RWPE1 (cell line): Measurements from ENCODE around the gene PDE4D.

Experiments
- CTCF ChIA-PET: fragments of 350-600 bp; sonication (Branson Sonifier 250); formaldehyde crosslinking; extraction: SDS; loops from one replicate; lab custom pipeline; 2021; lab: Yijun Ruan, JAX
- POLR2A ChIA-PET: fragments of 400-600 bp; formaldehyde crosslinking; extraction: SDS; loops from one replicate; lab custom pipeline; 2020; ENCODE audit warnings: antibody characterized with exemption; ENCODE audit not compliant: low non-redundant PET; lab: Yijun Ruan, JAX
- DNase-seq: peaks from one replicate; pipeline ENCODE4 v3.0.0; 2012; ENCODE audit warnings: low spot score
- H3K27ac ChIP-seq: fragments of 450-650 bp; 2 replicates; pipeline ENCODE4 v1.5.1; 2017
- TF ChIP-seq, protein P1 (sequence below): fragments of 450-650 bp; conservative IDR thresholded peaks from 2 replicates; pipeline ENCODE4 v1.5.1; 2017; ENCODE audit warnings: low read depth, mild to moderate bottlenecking

Gene PDE4D

GRCh38 chr5:58979090-58979489 lies 914.4 kb downstream of the PDE4D start:
- ChIA-PET POLR2A (no interaction called here), CTCF (no interaction called here)
- no peak overlapping the region for H3K27ac ChIP-seq
- no peak for DNase-seq
- TF ChIP-seq, protein P1, sequence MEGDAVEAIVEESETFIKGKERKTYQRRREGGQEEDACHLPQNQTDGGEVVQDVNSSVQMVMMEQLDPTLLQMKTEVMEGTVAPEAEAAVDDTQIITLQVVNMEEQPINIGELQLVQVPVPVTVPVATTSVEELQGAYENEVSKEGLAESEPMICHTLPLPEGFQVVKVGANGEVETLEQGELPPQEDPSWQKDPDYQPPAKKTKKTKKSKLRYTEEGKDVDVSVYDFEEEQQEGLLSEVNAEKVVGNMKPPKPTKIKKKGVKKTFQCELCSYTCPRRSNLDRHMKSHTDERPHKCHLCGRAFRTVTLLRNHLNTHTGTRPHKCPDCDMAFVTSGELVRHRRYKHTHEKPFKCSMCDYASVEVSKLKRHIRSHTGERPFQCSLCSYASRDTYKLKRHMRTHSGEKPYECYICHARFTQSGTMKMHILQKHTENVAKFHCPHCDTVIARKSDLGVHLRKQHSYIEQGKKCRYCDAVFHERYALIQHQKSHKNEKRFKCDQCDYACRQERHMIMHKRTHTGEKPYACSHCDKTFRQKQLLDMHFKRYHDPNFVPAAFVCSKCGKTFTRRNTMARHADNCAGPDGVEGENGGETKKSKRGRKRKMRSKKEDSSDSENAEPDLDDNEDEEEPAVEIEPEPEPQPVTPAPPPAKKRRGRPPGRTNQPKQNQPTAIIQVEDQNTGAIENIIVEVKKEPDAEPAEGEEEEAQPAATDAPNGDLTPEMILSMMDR = no peak

DNA sequence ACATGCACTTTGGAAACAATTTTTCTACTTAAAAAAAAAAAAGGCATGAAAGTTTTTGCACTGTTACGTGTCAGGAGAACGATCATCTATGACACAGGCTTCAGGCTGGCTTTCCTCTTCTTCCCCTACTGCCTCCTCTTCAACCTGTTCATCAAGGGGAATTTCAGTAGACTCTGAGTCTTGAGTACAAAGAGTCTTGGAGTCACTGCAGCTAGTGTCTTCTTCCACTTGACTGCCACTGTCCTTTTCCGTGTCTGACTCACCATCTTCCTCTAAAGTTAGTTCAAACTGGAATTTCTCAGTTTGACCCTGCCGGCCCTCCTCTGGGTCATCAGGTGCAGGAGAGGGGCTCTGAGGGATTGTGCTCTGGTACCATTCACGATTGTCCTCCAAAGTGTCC lies 918.9 kb downstream of the PDE4D start:
- no peak for DNase-seq
- CTCF ChIA-PET = interaction anchor here (0.7 kb wide), 1 partner anchor 59 kb away, joined by 3 read pairs; no protein-coding TSS in a partner anchor
- TF ChIP-seq, protein P1 = no peak
- H3K27ac ChIP-seq = no peak overlapping the region
- POLR2A ChIA-PET = no interaction called here

GRCh38 chr5:58974083-58974482 lies 919.4 kb downstream of the PDE4D start:
- no peak for DNase-seq
- ChIA-PET POLR2A (no interaction called here), CTCF (interaction anchor here (0.7 kb wide), 1 partner anchor 59 kb away, joined by 3 read pairs; no protein-coding TSS in a partner anchor)
- H3K27ac ChIP-seq = no peak overlapping the region
- TF ChIP-seq, protein P1 = no peak

- TF ChIP-seq, protein P1 = no peak
- CTCF ChIA-PET = no interaction called here
- no peak for DNase-seq
- POLR2A ChIA-PET = no interaction called here
- H3K27ac ChIP-seq = no peak overlapping the region
Observed at GRCh38 chr5:58972301-58972700, 921.2 kb downstream of the PDE4D start.

- TF ChIP-seq, protein P1 = no peak
- no peak for DNase-seq
- POLR2A ChIA-PET = no interaction called here
Observed at GRCh38 chr5:58970766-58971165, 922.8 kb downstream of the PDE4D start.

DNA sequence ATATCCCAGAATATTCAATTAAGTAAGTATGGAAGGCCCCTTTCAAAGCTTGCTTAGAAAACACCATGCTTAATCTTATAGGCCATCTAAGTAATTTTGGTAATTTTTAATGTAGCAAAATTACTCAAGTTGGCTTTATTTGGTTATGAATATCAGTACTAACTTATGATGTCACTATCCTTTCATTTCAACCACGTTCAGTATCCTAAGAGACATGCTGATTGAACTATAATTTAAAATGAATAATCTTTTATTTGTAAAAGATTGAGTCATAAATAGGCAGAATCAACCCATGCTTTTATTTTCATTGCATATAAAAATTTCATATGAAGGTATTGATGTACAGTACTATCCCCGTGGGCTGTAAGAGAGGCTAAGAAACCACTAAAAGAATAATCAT lies 923.7 kb downstream of the PDE4D start:
- TF ChIP-seq, protein P1 = no peak
- no peak for DNase-seq
- POLR2A ChIA-PET = no interaction called here
- CTCF ChIA-PET = interaction anchor here (0.5 kb wide), 1 partner anchor 205 kb away, joined by 5 read pairs; no protein-coding TSS in a partner anchor
- no peak overlapping the region for H3K27ac ChIP-seq

More at GRCh38 chr5:58970766-58971165, 922.8 kb downstream of the PDE4D start:
- no peak overlapping the region for H3K27ac ChIP-seq
- CTCF ChIA-PET = interaction anchor here (0.5 to 1.0 kb wide), 2 partner anchors 29 to 192 kb away, joined by 3 to 5 read pairs; no protein-coding TSS in a partner anchor
